ENCODE results near the gene POR.

DNA sequence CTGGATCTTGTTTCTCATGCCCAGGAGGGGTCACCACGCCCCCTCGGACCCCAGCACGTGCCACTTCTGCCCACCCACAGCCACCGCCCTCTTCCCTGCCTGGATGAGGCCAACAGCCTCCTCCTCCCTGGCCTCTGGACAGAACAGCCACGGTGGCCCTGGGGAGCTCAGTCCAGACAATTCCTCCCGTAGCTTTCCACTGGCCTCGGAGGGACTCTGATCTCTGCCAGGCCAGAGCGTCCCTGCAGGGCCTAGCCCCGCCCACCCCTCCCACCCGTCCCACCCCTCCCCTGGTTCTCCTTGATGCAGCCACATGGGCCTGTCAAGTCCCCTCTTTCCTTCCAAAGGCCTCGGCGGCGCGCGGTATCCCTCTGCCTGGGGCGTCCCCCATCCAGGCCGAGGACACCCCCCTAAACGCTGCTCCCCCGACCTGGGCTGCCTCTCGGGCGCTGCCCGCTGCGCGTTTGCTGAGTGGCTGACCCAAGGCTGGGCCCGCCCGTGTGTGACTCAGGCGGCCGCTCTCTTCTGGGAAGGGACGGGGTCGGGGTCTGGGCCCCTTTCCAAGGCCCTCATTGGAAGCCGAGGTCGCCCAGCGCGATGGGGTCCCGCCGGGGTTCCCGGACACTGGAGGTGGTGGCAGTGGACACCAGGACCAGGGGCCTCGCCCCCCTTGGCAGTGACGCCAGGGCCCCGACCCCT lies 78.9 kb downstream of the POR start:
- TF ChIP-seq, protein P1, sequence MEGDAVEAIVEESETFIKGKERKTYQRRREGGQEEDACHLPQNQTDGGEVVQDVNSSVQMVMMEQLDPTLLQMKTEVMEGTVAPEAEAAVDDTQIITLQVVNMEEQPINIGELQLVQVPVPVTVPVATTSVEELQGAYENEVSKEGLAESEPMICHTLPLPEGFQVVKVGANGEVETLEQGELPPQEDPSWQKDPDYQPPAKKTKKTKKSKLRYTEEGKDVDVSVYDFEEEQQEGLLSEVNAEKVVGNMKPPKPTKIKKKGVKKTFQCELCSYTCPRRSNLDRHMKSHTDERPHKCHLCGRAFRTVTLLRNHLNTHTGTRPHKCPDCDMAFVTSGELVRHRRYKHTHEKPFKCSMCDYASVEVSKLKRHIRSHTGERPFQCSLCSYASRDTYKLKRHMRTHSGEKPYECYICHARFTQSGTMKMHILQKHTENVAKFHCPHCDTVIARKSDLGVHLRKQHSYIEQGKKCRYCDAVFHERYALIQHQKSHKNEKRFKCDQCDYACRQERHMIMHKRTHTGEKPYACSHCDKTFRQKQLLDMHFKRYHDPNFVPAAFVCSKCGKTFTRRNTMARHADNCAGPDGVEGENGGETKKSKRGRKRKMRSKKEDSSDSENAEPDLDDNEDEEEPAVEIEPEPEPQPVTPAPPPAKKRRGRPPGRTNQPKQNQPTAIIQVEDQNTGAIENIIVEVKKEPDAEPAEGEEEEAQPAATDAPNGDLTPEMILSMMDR (conservative IDR thresholded peaks at IDR 0.05; ENCODE audit: low read length): no peak
- no peak for TF ChIP-seq EZH2phosphoT487 (IDR thresholded peaks at IDR 0.05; ENCODE audit: borderline replicate concordance)

Measured in Loucy (cell line).